DND-41 (cell line): ENCODE measurements around the gene HOMER3.

Experiments
- ATAC-seq: fragments of 200-7000 bp; cut with Tn5 transposase; 3 replicates; pipeline ENCODE4 v1.9.1; 2021; ENCODE audit warnings: low read depth; ENCODE audit not compliant: insufficient read depth
- DNase-seq: peaks from one replicate; pipeline ENCODE4 v3.0.0-alpha.2; 2020
- H2AFZ ChIP-seq: 2 replicates; pipeline ENCODE4 v1.6.0; 2012; ENCODE audit warnings: low read depth, low read length
- H3K27ac ChIP-seq: 2 replicates; pipeline ENCODE4 v1.5.1; 2012; ENCODE audit warnings: low read length, inconsistent platforms
- H3K27me3 ChIP-seq: fragments of 200-600 bp; sonication (generic); 2 replicates; pipeline ENCODE4 v1.6.0; 2012; ENCODE audit warnings: low read length, mild to moderate bottlenecking, inconsistent platforms; ENCODE audit not compliant: insufficient read depth, poor library complexity
- H3K36me3 ChIP-seq: 2 replicates; pipeline ENCODE4 v1.5.1; 2012; ENCODE audit warnings: low read length, inconsistent platforms; ENCODE audit not compliant: insufficient read depth
- H3K4me1 ChIP-seq: 2 replicates; pipeline ENCODE4 v1.5.1; 2012; ENCODE audit warnings: mild to moderate bottlenecking, low read length; ENCODE audit not compliant: insufficient read depth
- H3K4me2 ChIP-seq: 2 replicates; pipeline ENCODE4 v1.6.0; 2012; ENCODE audit warnings: mild to moderate bottlenecking, moderate library complexity, low read length, inconsistent platforms; ENCODE audit not compliant: insufficient read depth
- H3K4me3 ChIP-seq, 2 experiments: fragments of 200-600 bp in 1 of 2; shearing (Covaris generic) in 1 of 2; 2 replicates each; pipeline ENCODE4 v1.5.1; 2012 to 2016; ENCODE audit warnings: inconsistent platforms in 2 of 2, low read length in 2 of 2, mild to moderate bottlenecking in 2 of 2, low read depth in 1 of 2, moderate library complexity in 1 of 2
- H3K79me2 ChIP-seq: 2 replicates; pipeline ENCODE4 v1.6.0; 2012; ENCODE audit warnings: low read length, inconsistent platforms; ENCODE audit not compliant: insufficient read depth
- H3K9ac ChIP-seq: 2 replicates; pipeline ENCODE4 v1.6.0; 2012; ENCODE audit warnings: low read depth, mild to moderate bottlenecking, inconsistent platforms, low read length, moderate library complexity
- H3K9me3 ChIP-seq: 2 replicates; pipeline ENCODE4 v1.5.1; 2012; ENCODE audit warnings: low read length, moderate library complexity, mild to moderate bottlenecking, inconsistent platforms; ENCODE audit not compliant: insufficient read depth, severe bottlenecking
- H4K20me1 ChIP-seq: 2 replicates; pipeline ENCODE4 v1.6.0; 2012; ENCODE audit warnings: low read length; ENCODE audit not compliant: insufficient read depth
- EZH2 ChIP-seq: IDR thresholded peaks from 3 replicates; pipeline ENCODE4 v1.6.1; 2012; ENCODE audit warnings: borderline replicate concordance, low read depth, mild to moderate bottlenecking, moderate library complexity, low read length, inconsistent platforms; ENCODE audit not compliant: severe bottlenecking
- TF ChIP-seq, protein P1 (sequence below): IDR thresholded peaks from 2 replicates; pipeline ENCODE4 v1.5.1; 2012; ENCODE audit warnings: borderline replicate concordance, low read length, moderate library complexity, mild to moderate bottlenecking; ENCODE audit not compliant: poor library complexity, severe bottlenecking; ENCODE audit errors: extremely low read depth

The HOMER3 gene

DNA sequence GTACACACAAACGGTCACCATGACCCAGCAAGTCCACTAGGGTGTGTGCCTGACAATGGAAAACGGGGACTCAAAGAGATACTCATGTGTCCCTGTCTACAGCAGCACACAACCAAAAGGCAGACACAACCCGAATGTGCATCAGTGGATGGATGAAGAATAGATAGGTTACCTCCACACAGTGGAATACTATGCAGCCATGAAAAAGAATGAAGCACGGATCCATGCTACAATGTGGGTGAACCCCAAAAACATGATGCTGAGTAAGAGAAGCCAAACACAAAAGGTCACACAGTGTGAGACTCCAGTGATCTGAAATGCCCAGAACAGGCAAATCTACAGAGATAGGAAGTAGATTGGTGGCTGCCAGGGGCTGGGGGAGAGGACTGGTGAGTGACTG is 54.0 kb downstream of the HOMER3 start:
- H3K4me3 ChIP-seq, result no peak overlapping the region
- H3K9me3 ChIP-seq, result no peaks in the 10 kb centered on the region
- no peaks in the 10 kb centered on the region for H3K79me2 ChIP-seq
- TF ChIP-seq EZH2, result no peak
- TF ChIP-seq, protein P1, sequence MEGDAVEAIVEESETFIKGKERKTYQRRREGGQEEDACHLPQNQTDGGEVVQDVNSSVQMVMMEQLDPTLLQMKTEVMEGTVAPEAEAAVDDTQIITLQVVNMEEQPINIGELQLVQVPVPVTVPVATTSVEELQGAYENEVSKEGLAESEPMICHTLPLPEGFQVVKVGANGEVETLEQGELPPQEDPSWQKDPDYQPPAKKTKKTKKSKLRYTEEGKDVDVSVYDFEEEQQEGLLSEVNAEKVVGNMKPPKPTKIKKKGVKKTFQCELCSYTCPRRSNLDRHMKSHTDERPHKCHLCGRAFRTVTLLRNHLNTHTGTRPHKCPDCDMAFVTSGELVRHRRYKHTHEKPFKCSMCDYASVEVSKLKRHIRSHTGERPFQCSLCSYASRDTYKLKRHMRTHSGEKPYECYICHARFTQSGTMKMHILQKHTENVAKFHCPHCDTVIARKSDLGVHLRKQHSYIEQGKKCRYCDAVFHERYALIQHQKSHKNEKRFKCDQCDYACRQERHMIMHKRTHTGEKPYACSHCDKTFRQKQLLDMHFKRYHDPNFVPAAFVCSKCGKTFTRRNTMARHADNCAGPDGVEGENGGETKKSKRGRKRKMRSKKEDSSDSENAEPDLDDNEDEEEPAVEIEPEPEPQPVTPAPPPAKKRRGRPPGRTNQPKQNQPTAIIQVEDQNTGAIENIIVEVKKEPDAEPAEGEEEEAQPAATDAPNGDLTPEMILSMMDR, result no peak
- no peak overlapping the region for H3K9ac ChIP-seq
- no peak overlapping the region for H3K27ac ChIP-seq
- H4K20me1 ChIP-seq, result no peaks in the 10 kb centered on the region
- no peaks in the 10 kb centered on the region for H3K4me1 ChIP-seq
- no peaks in the 10 kb centered on the region for H3K27me3 ChIP-seq
- DNase-seq (no peak), ATAC-seq (no peak)
- no peak overlapping the region for H2AFZ ChIP-seq
- no peaks in the 10 kb centered on the region for H3K36me3 ChIP-seq
- no peak overlapping the region for H3K4me2 ChIP-seq

DNA sequence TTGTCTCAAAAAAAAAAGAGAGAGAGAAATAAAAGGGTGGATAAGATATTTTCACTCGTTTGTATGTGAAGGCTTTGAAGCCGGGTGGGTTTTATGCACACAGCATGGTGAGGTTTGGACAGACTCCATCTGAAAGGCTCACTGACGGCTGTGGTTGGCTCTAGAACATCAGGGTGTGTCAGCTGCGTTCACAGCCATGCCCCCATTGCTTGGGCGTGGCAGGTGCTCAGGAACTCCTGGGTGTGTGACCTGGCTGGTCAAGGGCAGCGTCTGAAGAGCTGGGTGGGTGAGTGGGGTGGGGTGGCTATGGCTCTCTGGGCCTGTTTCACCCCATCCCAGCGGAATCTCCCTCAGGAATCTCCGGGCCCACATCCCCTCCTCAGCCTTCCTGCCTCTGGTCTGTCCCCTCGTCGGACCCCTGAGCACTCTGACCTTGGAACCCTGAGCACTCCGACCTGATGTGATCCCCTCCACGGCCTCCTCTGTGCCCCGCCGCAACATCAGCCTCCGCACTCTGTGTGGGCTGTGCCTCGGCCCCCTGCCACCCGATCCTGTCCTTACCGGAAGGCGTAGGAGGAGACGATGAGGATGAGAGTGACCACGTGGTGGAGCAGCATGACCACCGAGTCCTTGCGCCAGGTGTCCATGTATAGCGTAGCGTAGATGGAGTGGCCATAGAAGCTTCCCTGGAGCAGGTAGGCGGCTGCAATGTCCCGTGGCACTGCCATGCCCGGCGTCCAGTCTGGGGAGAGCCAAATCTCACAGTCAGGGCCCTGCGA is 57.3 kb downstream of the HOMER3 start:
- no peaks in the 10 kb centered on the region for H3K27me3 ChIP-seq
- H3K36me3 ChIP-seq, result no peaks in the 10 kb centered on the region
- H3K79me2 ChIP-seq, result no peaks in the 10 kb centered on the region
- ATAC-seq, result no peak
- no peaks in the 10 kb centered on the region for H3K4me1 ChIP-seq
- no peak overlapping the region for H3K9ac ChIP-seq
- TF ChIP-seq, protein P1, result no peak
- TF ChIP-seq EZH2, result no peak
- DNase-seq, result no peak
- no peaks in the 10 kb centered on the region for H3K9me3 ChIP-seq
- no peak overlapping the region for H3K27ac ChIP-seq
- H3K4me3 ChIP-seq, result no peak overlapping the region
- H3K4me2 ChIP-seq, result no peak overlapping the region
- peaks cover 3% of the 10 kb centered on the region; the same call in 1 of the 2 replicates for H4K20me1 ChIP-seq
- no peak overlapping the region for H2AFZ ChIP-seq

DNA sequence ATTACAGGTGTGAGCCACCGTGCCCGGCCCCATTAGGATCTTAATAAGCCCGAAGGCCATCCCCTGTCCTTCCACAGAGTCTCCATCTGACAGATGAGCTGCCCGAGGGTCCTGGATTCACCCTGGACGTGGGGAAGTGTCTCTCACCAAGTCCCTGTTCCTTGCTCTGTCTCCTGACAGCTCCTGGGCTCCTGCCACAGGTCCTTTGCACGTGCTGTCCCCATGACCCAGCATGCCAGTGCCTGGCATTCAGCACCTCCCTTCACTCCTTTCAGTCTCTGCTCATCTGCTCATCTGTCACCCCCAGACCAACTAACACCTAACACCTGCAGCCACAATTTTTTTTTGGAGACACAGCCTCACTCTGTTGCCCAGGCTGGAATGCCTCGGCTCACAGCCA is 59.5 kb downstream of the HOMER3 start:
- H3K4me2 ChIP-seq, result no peak overlapping the region
- ATAC-seq (no peak), DNase-seq (no peak)
- H3K4me3 ChIP-seq, result no peak overlapping the region
- no peak overlapping the region for H2AFZ ChIP-seq
- H4K20me1 ChIP-seq, result peaks cover 3% of the 10 kb centered on the region; the same call in 1 of the 2 replicates
- H3K79me2 ChIP-seq, result no peaks in the 10 kb centered on the region
- no peaks in the 10 kb centered on the region for H3K27me3 ChIP-seq
- no peaks in the 10 kb centered on the region for H3K36me3 ChIP-seq
- H3K9me3 ChIP-seq, result no peaks in the 10 kb centered on the region
- H3K9ac ChIP-seq, result no peak overlapping the region
- TF ChIP-seq, protein P1, result no peak
- no peak for TF ChIP-seq EZH2
- no peaks in the 10 kb centered on the region for H3K4me1 ChIP-seq
- H3K27ac ChIP-seq, result no peak overlapping the region
